RKO (cell line): Measurements from ENCODE around the gene EIF3B.
"Not testable (repeated sequence)": the region's sequence is repeated elsewhere in the genome, so short reads cannot be mapped to it uniquely, and the experiment has no call there.

ENCODE experiments used
- DNase-seq: peaks from one replicate; pipeline ENCODE4 v3.0.0-alpha.2; 2016; ENCODE audit warnings: low spot score

EIF3B gene

GRCh38 chr7:2376351-2377154 lies 21.9 kb downstream of the EIF3B start:
- DNase-seq: no peak

DNA sequence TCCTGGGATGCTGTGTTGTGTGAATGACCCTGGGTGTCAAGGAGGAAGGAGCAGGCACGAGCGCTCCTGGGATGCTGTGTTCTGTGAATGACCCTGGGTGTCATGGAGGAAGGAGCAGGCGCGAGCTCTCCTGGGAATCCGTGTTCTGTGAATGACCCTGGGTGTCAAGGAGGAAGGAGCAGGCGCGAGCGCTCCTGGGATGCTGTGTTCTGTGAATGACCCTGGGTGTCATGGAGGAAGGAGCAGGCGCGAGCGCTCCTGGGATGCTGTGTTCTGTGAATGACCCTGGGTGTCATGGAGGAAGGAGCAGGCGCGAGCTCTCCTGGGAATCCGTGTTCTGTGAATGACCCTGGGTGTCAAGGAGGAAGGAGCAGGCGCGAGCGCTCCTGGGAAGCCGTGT lies 22.9 kb downstream of the EIF3B start:
- DNase-seq: not testable (repeated sequence)

GRCh38 chr7:2378125-2378524 lies 23.5 kb downstream of the EIF3B start:
- DNase-seq: not testable (repeated sequence)

- DNase-seq: no peak
Measured at GRCh38 chr7:2379161-2379560, 24.5 kb downstream of the EIF3B start.

GRCh38 chr7:2379821-2380450 lies 25.3 kb downstream of the EIF3B start:
- no peak for DNase-seq

DNA sequence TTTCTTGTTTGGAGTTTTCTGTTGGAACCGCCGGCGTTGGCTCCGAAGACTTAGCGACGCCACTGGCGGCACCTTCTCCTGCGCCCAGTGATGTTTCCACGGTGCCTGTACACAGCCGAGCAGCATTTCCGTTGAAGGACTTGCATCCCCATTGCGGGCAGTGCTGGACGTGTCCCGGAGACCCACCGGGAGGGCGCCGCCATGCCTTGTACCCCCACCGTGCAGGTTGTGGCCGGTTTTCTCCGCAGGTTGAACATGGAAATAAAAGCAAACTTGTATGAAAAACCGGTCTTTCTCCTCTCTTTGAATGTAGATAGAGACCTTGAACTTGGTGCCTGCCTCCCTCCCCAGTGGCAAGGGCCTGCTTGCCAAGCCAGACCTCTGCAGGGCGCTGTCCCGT lies 25.8 kb downstream of the EIF3B start:
- DNase-seq: no peak

DNA sequence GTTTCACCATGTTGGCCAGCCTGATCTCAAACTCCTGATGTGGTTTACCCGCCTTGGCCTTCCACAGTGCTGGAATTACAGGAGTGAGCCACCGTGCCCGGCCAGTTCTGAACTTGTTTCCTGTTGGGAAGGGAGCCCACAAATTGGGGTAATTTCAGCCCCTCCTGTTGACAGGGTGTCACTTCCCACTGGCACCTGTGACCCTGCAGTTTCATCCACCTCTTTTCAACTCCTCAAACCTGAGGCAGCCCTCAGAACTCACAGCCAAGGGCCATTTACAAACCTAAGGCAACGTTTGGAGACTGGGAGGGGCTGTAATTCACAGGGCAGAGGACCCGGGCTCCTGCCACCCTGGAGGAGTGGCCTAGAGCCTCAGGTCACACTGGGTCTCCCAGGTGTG lies 26.6 kb downstream of the EIF3B start:
- DNase-seq: no peak

DNA sequence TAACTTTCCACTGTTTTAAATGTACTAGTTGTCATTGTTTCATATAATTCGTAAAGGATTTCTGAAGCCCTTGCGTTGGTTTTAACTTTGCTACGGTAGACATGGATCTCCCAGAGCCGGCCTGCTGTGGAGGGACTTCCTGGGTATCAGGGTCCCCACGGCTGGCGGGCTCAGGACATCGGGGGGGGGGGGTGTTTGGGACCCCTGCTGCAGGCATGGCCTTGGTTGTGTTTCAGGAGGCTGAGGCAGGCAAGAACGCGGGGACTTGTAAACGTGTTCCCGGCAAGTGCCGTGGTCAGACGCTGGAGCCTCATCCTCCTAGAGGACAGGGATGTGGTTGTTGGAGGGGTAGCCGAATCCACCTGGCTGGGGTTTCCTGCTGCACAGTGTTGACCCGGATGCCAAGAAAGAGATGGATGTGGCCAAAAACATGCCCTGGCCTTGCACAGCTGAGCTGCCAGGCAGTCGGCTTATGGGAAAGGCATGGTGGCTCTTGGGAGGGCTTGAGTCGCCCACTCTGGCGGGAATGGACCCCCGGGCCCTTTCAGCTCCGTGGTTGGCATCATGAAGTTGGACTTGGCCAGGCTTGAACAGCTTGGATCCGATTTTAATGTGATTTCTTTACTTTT lies 27.4 kb downstream of the EIF3B start:
- no peak for DNase-seq

- DNase-seq: no peak
Measured at GRCh38 chr7:2383543-2384274, 29.1 kb downstream of the EIF3B start.

- no peak for DNase-seq
Measured at GRCh38 chr7:2384354-2385243, 30.0 kb downstream of the EIF3B start.

GRCh38 chr7:2386122-2386521 lies 31.5 kb downstream of the EIF3B start:
- DNase-seq: not testable (repeated sequence)

GRCh38 chr7:2386964-2387669 lies 32.5 kb downstream of the EIF3B start:
- DNase-seq: no peak

- no peak for DNase-seq
Measured at GRCh38 chr7:2387897-2388636, 33.4 kb downstream of the EIF3B start.

DNA sequence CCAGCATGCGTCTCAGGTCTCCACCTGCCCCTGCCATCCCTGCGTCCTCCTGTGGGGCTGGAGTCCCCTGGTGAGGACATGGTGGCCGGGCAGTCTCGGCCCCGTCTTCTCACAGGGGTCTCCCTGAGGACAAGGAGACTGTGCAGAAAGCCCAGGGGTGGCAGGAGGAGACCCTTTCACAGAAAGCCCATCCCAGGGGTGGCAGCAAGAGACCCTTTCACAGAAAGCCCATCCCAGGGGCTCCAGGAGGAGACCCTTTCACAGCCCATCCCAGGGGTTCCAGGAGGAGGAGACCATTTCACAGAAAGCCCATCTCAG lies 34.0 kb downstream of the EIF3B start:
- no peak for DNase-seq

DNA sequence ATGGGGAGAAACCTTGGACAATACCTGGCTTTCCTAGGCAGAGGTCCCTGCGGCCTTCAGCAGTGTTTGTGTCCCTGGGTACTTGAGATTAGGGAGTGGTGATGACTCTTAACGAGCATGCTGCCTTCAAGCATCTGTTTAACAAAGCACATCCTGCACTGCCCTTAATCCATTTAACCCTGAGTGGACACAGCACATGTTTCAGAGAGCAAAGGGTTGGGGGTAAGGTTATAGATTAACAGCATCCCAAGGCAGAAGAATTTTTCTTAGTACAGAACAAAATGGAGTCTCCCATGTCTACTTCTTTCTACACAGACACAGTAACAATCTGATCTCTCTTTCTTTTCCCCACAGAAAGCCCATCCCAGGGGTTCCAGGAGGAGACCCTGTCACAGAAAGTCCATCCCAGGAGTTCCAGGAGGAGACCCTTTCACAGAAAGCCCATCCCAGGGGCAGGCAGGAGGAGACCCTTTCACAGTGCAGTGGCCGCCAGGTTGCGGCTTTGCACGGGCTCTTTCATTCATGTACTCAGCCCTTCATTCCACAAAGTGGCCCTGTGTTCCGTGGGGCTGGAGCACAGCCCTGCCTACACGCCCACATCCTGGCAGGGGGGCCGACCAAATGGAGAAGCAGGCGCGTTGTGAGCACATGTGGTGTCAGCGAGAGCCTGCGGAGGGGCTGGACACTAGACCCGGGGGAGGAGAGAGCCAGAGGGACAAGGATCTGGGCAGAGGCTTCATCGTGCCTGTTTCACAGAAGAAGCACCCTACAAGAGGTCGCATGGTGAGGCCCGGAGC lies 35.6 kb downstream of the EIF3B start:
- not testable (repeated sequence) for DNase-seq

DNA sequence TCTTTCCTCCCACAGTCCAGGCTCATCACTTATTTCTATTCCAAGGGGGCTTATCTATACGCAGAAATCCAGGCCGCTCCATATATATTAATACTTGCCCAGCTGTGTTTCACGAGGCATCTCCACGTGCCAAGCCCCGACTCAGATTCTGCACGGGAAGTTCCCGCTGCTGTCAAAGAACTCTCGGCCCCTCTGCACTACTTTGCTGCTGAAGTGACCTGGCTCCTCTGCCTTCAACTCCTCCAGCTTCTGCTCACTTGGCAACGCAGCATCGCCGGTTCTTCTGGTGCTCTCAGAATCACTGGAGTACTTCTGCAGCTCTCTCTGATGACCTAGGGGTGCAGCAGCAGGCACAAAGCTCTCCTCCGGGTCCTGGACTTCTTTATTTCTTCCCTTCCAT lies 39.1 kb downstream of the EIF3B start:
- no peak for DNase-seq

- no peak for DNase-seq
Measured at GRCh38 chr7:2394566-2395082, 40.0 kb downstream of the EIF3B start.

DNA sequence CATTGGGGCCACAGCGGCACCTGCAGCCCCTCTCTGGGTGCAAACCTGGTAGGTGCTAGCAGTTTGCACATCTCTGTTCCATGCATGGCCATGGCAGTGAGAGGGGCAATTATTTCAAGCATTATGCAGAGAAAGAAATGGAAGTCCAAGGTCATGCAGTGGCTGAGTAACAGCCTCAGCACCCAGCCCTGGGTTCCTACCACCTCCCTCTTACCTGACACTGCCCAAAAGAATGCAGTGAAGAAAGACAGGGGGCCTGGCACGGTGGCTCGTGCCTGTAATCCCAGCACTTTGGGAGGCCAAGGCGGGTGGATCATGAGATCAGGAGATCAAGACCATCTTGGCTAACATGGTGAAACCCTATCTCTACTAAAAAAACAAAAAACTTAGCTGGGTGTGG lies 43.9 kb downstream of the EIF3B start:
- no peak for DNase-seq
